Testis (tissue), 3 donors: Measurements from ENCODE around the gene COL7A1. TPM values are rescaled to one million over a fixed set of nuclear protein-coding genes. Genes with fewer than 3 reads are reported as not detected.

Source experiments
- DNase-seq: peaks from one replicate; pipeline ENCODE4 v3.0.0-alpha.2; 2019
- H3K27ac ChIP-seq, 2 donors: fragments of 200-600 bp; sonication (generic); one replicate each; pipeline ENCODE4 v1.5.1; 2019
- H3K27me3 ChIP-seq: fragments of 200-600 bp; sonication (generic); one replicate; pipeline ENCODE4 v1.5.1; 2019
- H3K36me3 ChIP-seq: fragments of 200-600 bp; sonication (generic); one replicate; pipeline ENCODE4 v1.5.1; 2017; ENCODE audit warnings: low read depth; ENCODE audit errors: missing control alignments
- H3K4me1 ChIP-seq: fragments of 200-600 bp; sonication (generic); one replicate; pipeline ENCODE4 v1.5.1; 2019
- H3K4me3 ChIP-seq, 2 donors: fragments of 200-600 bp; sonication (generic); one replicate each; pipeline ENCODE4 v1.5.1; 2017 to 2019
- H3K9me3 ChIP-seq: fragments of 200-600 bp; sonication (generic); one replicate; pipeline ENCODE4 v1.5.1; 2017
- CTCF ChIP-seq, 3 experiments: fragments of 450-650 bp in 2 of 3; fragments of 200-600 bp in 1 of 3; sonication (generic) in 1 of 3; IDR thresholded peaks; one replicate each; pipeline ENCODE4 v1.5.1; 2016 to 2019; ENCODE audit warnings: antibody characterized with exemption in 3 of 3, mild to moderate bottlenecking in 2 of 3, moderate library complexity in 1 of 3
- POLR2A ChIP-seq: fragments of 450-650 bp; IDR thresholded peaks from one replicate; pipeline ENCODE4 v1.6.1; 2017; ENCODE audit warnings: antibody characterized with exemption, mild to moderate bottlenecking, moderate library complexity
- WGBS, 2 donors: methylation state at CpG; one replicate each; pipeline ENCODE4 v1.1.5; 2018; 5-methylcytosine and 5-hydroxymethylcytosine counted together
- intact Hi-C: fragments of 100-400 bp; cut with DNase I; formaldehyde crosslinking; loops from one replicate; pipeline ENCODE4 v1.15.1; 2023; ENCODE audit warnings: low total_unique reads
- polyA plus RNA-seq: library from polyadenylated mRNA; stranded (reverse); fragments of 350-450 nt; fragmentation: Illumina TruSeq; extraction: RNeasy Lipid Tissue Mini Kit (QIAGEN cat#74804); gene quantifications from one replicate; pipeline ENCODE4 v1.2.3, GENCODE V29; 2014; ENCODE audit warnings: low read depth, low replicate concordance; ENCODE audit not compliant: insufficient read depth
- total RNA-seq, 2 donors: library from RNA; depleted of rRNA; stranded (reverse); fragments of >200 nt; gene quantifications; one replicate each; pipeline ENCODE4 v1.2.3, GENCODE V29; 2016

Gene COL7A1
- total and polyA plus RNA-seq, 3 donors from 2014 or later = 19.9 to 39.1 (median 34.1) TPM

GRCh38 chr3:48575366-48575765 is 19.8 kb downstream of the COL7A1 start:
- no peak overlapping the region for H3K27ac ChIP-seq
- 94 to 95% methylated on average over 15 to 17 of the region's 17 CpGs for WGBS, 2 donors
- no peak for DNase-seq
- TF ChIP-seq POLR2A (no peak), CTCF (IDR thresholded peaks at IDR 0.05) (no peak)
- intact Hi-C loops = no loop called here
- no peaks in the 10 kb centered on the region for H3K9me3 ChIP-seq
- no peak overlapping the region for H3K4me3 ChIP-seq
- no peaks in the 10 kb centered on the region for H3K27me3 ChIP-seq
- H3K36me3 ChIP-seq = no peaks in the 10 kb centered on the region
- no peaks in the 10 kb centered on the region for H3K4me1 ChIP-seq

GRCh38 chr3:48573973-48574585 is 21.1 kb downstream of the COL7A1 start:
- Histone ChIP-seq H3K27me3 (no peaks in the 10 kb centered on the region), H3K9me3 (no peaks in the 10 kb centered on the region), H3K27ac (no peak overlapping the region), H3K4me1 (no peaks in the 10 kb centered on the region), H3K4me3 (no peak overlapping the region), H3K36me3 (no peaks in the 10 kb centered on the region)
- no peak for DNase-seq
- intact Hi-C loops = no loop called here
- WGBS, 2 donors = 92 to 97% methylated on average over 10 of the region's 10 CpGs
- no peak for TF ChIP-seq POLR2A
- no peak for TF ChIP-seq CTCF (IDR thresholded peaks at IDR 0.05)

- intact Hi-C loops = no loop called here
- Histone ChIP-seq H3K27ac (no peak overlapping the region), H3K36me3 (no peaks in the 10 kb centered on the region), H3K9me3 (no peaks in the 10 kb centered on the region), H3K27me3 (no peaks in the 10 kb centered on the region), H3K4me1 (no peaks in the 10 kb centered on the region), H3K4me3 (no peak overlapping the region)
- TF ChIP-seq CTCF (IDR thresholded peaks at IDR 0.05) (no peak), POLR2A (no peak)
- 85 to 91% methylated on average over 4 to 7 of the region's 7 CpGs for whole genome bisulfite sequencing, 2 donors
- DNase-seq = no peak
These were observed 22.6 kb downstream of the COL7A1 start for GRCh38 chr3:48572517-48572916.

GRCh38 chr3:48571938-48572337 is 23.2 kb downstream of the COL7A1 start:
- intact Hi-C loops = no loop called here
- WGBS, 2 donors = 91% methylated on average over 11 to 12 of the region's 12 CpGs
- no peak for DNase-seq
- no peaks in the 10 kb centered on the region for H3K27me3 ChIP-seq
- H3K27ac ChIP-seq = no peak overlapping the region
- TF ChIP-seq CTCF (IDR thresholded peaks at IDR 0.05) (no peak), POLR2A (no peak)
- no peaks in the 10 kb centered on the region for H3K36me3 ChIP-seq
- H3K4me3 ChIP-seq = no peak overlapping the region
- H3K9me3 ChIP-seq = no peaks in the 10 kb centered on the region
- no peaks in the 10 kb centered on the region for H3K4me1 ChIP-seq

GRCh38 chr3:48569808-48570450 is 25.2 kb downstream of the COL7A1 start:
- Histone ChIP-seq H3K27ac (no peak overlapping the region), H3K27me3 (no peaks in the 10 kb centered on the region), H3K4me3 (no peak overlapping the region), H3K9me3 (no peaks in the 10 kb centered on the region), H3K36me3 (no peaks in the 10 kb centered on the region), H3K4me1 (no peaks in the 10 kb centered on the region)
- 92 to 94% methylated on average over 15 to 18 of the region's 18 CpGs for WGBS, 2 donors
- no peak for TF ChIP-seq CTCF (IDR thresholded peaks at IDR 0.05)
- no peak for TF ChIP-seq POLR2A
- intact Hi-C loops = no loop called here
- no peak for DNase-seq
